ENCODE measurements around the gene TFIP11. TPM values are rescaled to one million over a fixed set of nuclear protein-coding genes. Genes with fewer than 3 reads are reported as not detected.

The TFIP11 gene
- total RNA-seq, 2 donors from 2014 or later = 15.4 TPM

GRCh38 chr22:26550498-26551033 is 38.3 kb upstream of the TFIP11 start:
- Histone ChIP-seq H3K27me3 (no peaks in the 10 kb centered on the region), H3K4me3 (no peak overlapping the region), H3K9me3 (no peaks in the 10 kb centered on the region), H3K4me1 (peaks cover 0 to 59% of the 10 kb centered on the region in 2 donors), H3K36me3 (no peaks in the 10 kb centered on the region), H3K27ac (peak overlapping the region; percentile 76 to 83)
- TF ChIP-seq CTCF (IDR thresholded peaks at IDR 0.05) = no peak
- DNase-seq (ENCODE audit: low spot score) = no peak

- Histone ChIP-seq H3K4me1 (peaks cover 0 to 59% of the 10 kb centered on the region in 2 donors), H3K27ac (peak overlapping the region; percentile 76 to 83)
Observed at GRCh38 chr22:26549902-26550497, 37.7 kb upstream of the TFIP11 start.

GRCh38 chr22:26548984-26549383 is 36.7 kb upstream of the TFIP11 start:
- H3K4me3 ChIP-seq = no peak overlapping the region
- H3K4me1 ChIP-seq = peaks cover 0 to 59% of the 10 kb centered on the region in 2 donors
- TF ChIP-seq CTCF (IDR thresholded peaks at IDR 0.05) = no peak
- H3K9me3 ChIP-seq = no peaks in the 10 kb centered on the region
- H3K27ac ChIP-seq = peak overlapping the region; percentile 76 to 83
- no peaks in the 10 kb centered on the region for H3K27me3 ChIP-seq
- DNase-seq (ENCODE audit: low spot score) = no peak
- no peaks in the 10 kb centered on the region for H3K36me3 ChIP-seq

More at GRCh38 chr22:26549902-26550497, 37.7 kb upstream of the TFIP11 start:
- Histone ChIP-seq H3K36me3 (no peaks in the 10 kb centered on the region), H3K27me3 (no peaks in the 10 kb centered on the region), H3K9me3 (no peaks in the 10 kb centered on the region), H3K4me3 (no peak overlapping the region)
- no peak for TF ChIP-seq CTCF (IDR thresholded peaks at IDR 0.05)
- no peak for DNase-seq (ENCODE audit: low spot score)

GRCh38 chr22:26548303-26548702 is 36.0 kb upstream of the TFIP11 start:
- H3K4me3 ChIP-seq = no peak overlapping the region
- H3K36me3 ChIP-seq = no peaks in the 10 kb centered on the region
- TF ChIP-seq CTCF (IDR thresholded peaks at IDR 0.05) = no peak
- peak overlapping the region; percentile 76 to 83 for H3K27ac ChIP-seq
- peaks cover 0 to 64% of the 10 kb centered on the region in 2 donors for H3K4me1 ChIP-seq
- no peaks in the 10 kb centered on the region for H3K27me3 ChIP-seq
- H3K9me3 ChIP-seq = no peaks in the 10 kb centered on the region
- no peak for DNase-seq (ENCODE audit: low spot score)

DNA sequence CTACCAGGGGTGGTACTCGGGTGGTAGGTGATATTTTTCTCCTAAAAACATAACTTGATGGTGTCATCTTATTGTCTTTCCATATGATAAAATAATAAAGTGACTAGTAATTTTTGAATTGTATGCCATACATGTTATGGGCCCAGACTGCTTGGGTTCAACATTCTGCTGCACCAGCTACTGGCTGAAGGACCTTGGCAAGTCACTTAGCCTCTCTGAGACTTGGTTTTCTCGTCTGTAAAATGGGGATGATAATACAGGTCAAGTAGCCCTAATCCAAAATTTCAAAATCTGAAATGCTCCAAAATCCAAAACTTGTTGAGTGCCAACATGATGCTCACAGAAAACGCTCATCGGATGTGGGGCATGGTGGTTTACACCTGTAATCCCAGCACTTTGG is 35.6 kb upstream of the TFIP11 start:
- Histone ChIP-seq H3K27ac (peak overlapping the region in 1 of 2 donors; percentile 62), H3K36me3 (no peaks in the 10 kb centered on the region), H3K9me3 (no peaks in the 10 kb centered on the region), H3K4me3 (no peak overlapping the region), H3K4me1 (peaks cover 0 to 65% of the 10 kb centered on the region in 2 donors), H3K27me3 (no peaks in the 10 kb centered on the region)
- no peak for DNase-seq (ENCODE audit: low spot score)
- no peak for TF ChIP-seq CTCF (IDR thresholded peaks at IDR 0.05)

DNA sequence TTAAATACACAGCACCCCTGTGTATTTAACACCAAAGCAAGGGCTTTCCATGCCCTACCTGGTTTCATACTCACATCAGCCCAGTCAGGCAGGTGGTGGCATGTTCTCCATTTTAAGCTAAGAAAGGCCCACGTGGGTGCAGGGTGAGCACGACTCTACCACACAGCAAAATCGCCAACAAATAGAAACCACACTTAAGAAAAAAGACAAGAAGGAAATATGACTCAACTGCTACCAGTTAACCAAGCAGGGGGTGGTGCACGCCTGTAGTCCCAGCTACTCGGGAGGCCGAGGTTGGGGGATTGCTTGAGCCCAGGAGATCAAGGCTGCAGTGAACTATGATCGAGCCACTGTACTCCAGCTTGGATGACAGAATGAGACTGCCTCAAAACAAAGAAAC is 35.2 kb upstream of the TFIP11 start:
- TF ChIP-seq CTCF (IDR thresholded peaks at IDR 0.05) = no peak
- Histone ChIP-seq H3K4me1 (peaks cover 0 to 65% of the 10 kb centered on the region in 2 donors), H3K27me3 (no peaks in the 10 kb centered on the region), H3K27ac (peak overlapping the region; percentile 62 to 69), H3K4me3 (no peak overlapping the region), H3K9me3 (no peaks in the 10 kb centered on the region), H3K36me3 (no peaks in the 10 kb centered on the region)
- no peak for DNase-seq (ENCODE audit: low spot score)

Measured in right atrium auricular region (tissue), 2 donors.